ENCODE measurements around the gene DDI1.

Gene DDI1

GRCh38 chr11:104057908-104058307 is 21.5 kb downstream of the DDI1 start:
- TF ChIP-seq CTCF (IDR thresholded peaks at IDR 0.05; ENCODE audit: borderline replicate concordance, extremely low read depth, low read length, poor library complexity, severe bottlenecking) (no peak), EZH2 (IDR thresholded peaks at IDR 0.05; ENCODE audit: borderline replicate concordance, low read depth, low read length, severe bottlenecking) (no peak)
- no peak overlapping the region for H3K4me2 ChIP-seq (ENCODE audit: insufficient read depth, low read length)
- DNase-seq (no peak), ATAC-seq (ENCODE audit: insufficient read depth, low read depth) (no peak)
- no peaks in the 10 kb centered on the region for H3K9me3 ChIP-seq (ENCODE audit: insufficient read depth, low read length, severe bottlenecking)
- H3K9ac ChIP-seq (ENCODE audit: low read depth, low read length): no peak overlapping the region
- no peaks in the 10 kb centered on the region for H4K20me1 ChIP-seq (ENCODE audit: insufficient read depth, low read length)
- no peak overlapping the region for H3K27ac ChIP-seq (ENCODE audit: low read length)
- no peaks in the 10 kb centered on the region for H3K27me3 ChIP-seq (ENCODE audit: insufficient read depth, low read length, poor library complexity)
- no peaks in the 10 kb centered on the region for H3K36me3 ChIP-seq (ENCODE audit: insufficient read depth, low read length)
- H3K4me1 ChIP-seq (ENCODE audit: insufficient read depth, low read length): no peaks in the 10 kb centered on the region
- no peaks in the 10 kb centered on the region for H3K79me2 ChIP-seq (ENCODE audit: insufficient read depth, low read length)
- H3K4me3 ChIP-seq (ENCODE audit: low read depth in 1 of 2, low read length in 2 of 2): no peak overlapping the region
- no peak overlapping the region for H2AFZ ChIP-seq (ENCODE audit: low read depth, low read length)

- TF ChIP-seq EZH2 (IDR thresholded peaks at IDR 0.05; ENCODE audit: borderline replicate concordance, low read depth, low read length, severe bottlenecking) (no peak), CTCF (IDR thresholded peaks at IDR 0.05; ENCODE audit: borderline replicate concordance, extremely low read depth, low read length, poor library complexity, severe bottlenecking) (no peak)
- Histone ChIP-seq H3K36me3 (ENCODE audit: insufficient read depth, low read length) (no peaks in the 10 kb centered on the region), H3K79me2 (ENCODE audit: insufficient read depth, low read length) (no peaks in the 10 kb centered on the region), H3K9ac (ENCODE audit: low read depth, low read length) (no peak overlapping the region), H3K4me1 (ENCODE audit: insufficient read depth, low read length) (no peaks in the 10 kb centered on the region), H2AFZ (ENCODE audit: low read depth, low read length) (no peak overlapping the region), H4K20me1 (ENCODE audit: insufficient read depth, low read length) (no peaks in the 10 kb centered on the region), H3K9me3 (ENCODE audit: insufficient read depth, low read length, severe bottlenecking) (no peaks in the 10 kb centered on the region), H3K27me3 (ENCODE audit: insufficient read depth, low read length, poor library complexity) (no peaks in the 10 kb centered on the region), H3K4me2 (ENCODE audit: insufficient read depth, low read length) (no peak overlapping the region), H3K27ac (ENCODE audit: low read length) (no peak overlapping the region), H3K4me3 (ENCODE audit: low read depth in 1 of 2, low read length in 2 of 2) (no peak overlapping the region)
- DNase-seq (no peak), ATAC-seq (ENCODE audit: insufficient read depth, low read depth) (no peak)
Measured at GRCh38 chr11:104058680-104059079, 22.2 kb downstream of the DDI1 start.

- Histone ChIP-seq H3K9ac (ENCODE audit: low read depth, low read length) (no peak overlapping the region), H4K20me1 (ENCODE audit: insufficient read depth, low read length) (no peaks in the 10 kb centered on the region), H3K36me3 (ENCODE audit: insufficient read depth, low read length) (no peaks in the 10 kb centered on the region), H3K4me2 (ENCODE audit: insufficient read depth, low read length) (no peak overlapping the region), H2AFZ (ENCODE audit: low read depth, low read length) (no peak overlapping the region), H3K4me1 (ENCODE audit: insufficient read depth, low read length) (no peaks in the 10 kb centered on the region), H3K27ac (ENCODE audit: low read length) (no peak overlapping the region), H3K27me3 (ENCODE audit: insufficient read depth, low read length, poor library complexity) (no peaks in the 10 kb centered on the region), H3K79me2 (ENCODE audit: insufficient read depth, low read length) (no peaks in the 10 kb centered on the region), H3K4me3 (ENCODE audit: low read depth in 1 of 2, low read length in 2 of 2) (no peak overlapping the region), H3K9me3 (ENCODE audit: insufficient read depth, low read length, severe bottlenecking) (no peaks in the 10 kb centered on the region)
- ATAC-seq (ENCODE audit: insufficient read depth, low read depth): no peak
- DNase-seq: no peak
- TF ChIP-seq CTCF (IDR thresholded peaks at IDR 0.05; ENCODE audit: borderline replicate concordance, extremely low read depth, low read length, poor library complexity, severe bottlenecking) (no peak), EZH2 (IDR thresholded peaks at IDR 0.05; ENCODE audit: borderline replicate concordance, low read depth, low read length, severe bottlenecking) (no peak)
Measured at GRCh38 chr11:104060004-104060794, 23.8 kb downstream of the DDI1 start.

Data from DND-41 (cell line).